SK-N-SH treated with all-trans-retinoic acid at 6 μM for 48 hours (cell line): ENCODE measurements around the gene LRRC8C.

Experiments
- ATAC-seq: fragments of 200-7000 bp; cut with Tn5 transposase; 3 replicates; pipeline ENCODE4 v1.9.1; 2020; ENCODE audit warnings: mild to moderate bottlenecking, moderate library complexity
- ARNTL ChIP-seq: fragments of 450-650 bp; formaldehyde crosslinking; IDR thresholded peaks from 2 replicates; pipeline ENCODE4 v1.5.0; 2020; ENCODE audit warnings: low read depth, mild to moderate bottlenecking, moderate library complexity, borderline replicate concordance
- BACH2 ChIP-seq: fragments of 250-450 bp; sonication (Bioruptor Pico); IDR thresholded peaks from 2 replicates; pipeline ENCODE4 v1.9.0; 2021; ENCODE audit warnings: mild to moderate bottlenecking, borderline replicate concordance
- CSDC2 ChIP-seq: fragments of 250-450 bp; sonication (Bioruptor Pico); IDR thresholded peaks from 2 replicates; pipeline ENCODE4 v1.5.0; 2020; ENCODE audit warnings: mild to moderate bottlenecking, moderate library complexity
- ESRRG ChIP-seq: fragments of 250-450 bp; sonication (Bioruptor Pico); IDR thresholded peaks from 2 replicates; pipeline ENCODE4 v1.6.1; 2021; ENCODE audit warnings: mild to moderate bottlenecking
- GLIS3 ChIP-seq: fragments of 250-450 bp; sonication (Bioruptor Pico); IDR thresholded peaks from 2 replicates; pipeline ENCODE4 v1.5.0; 2020; ENCODE audit warnings: mild to moderate bottlenecking, moderate library complexity
- OSR1 ChIP-seq: fragments of 250-450 bp; sonication (Bioruptor Pico); IDR thresholded peaks from 2 replicates; pipeline ENCODE4 v1.8.0; 2022; ENCODE audit warnings: moderate library complexity, mild to moderate bottlenecking, inconsistent platforms
- PATZ1 ChIP-seq: fragments of 250-450 bp; sonication (Bioruptor Pico); IDR thresholded peaks from 2 replicates; pipeline ENCODE4 v1.8.0; 2020; ENCODE audit warnings: mild to moderate bottlenecking, moderate library complexity, borderline replicate concordance
- PPARA ChIP-seq: fragments of 250-450 bp; sonication (Bioruptor Pico); IDR thresholded peaks from 2 replicates; pipeline ENCODE4 v1.5.0; 2020; ENCODE audit warnings: mild to moderate bottlenecking, borderline replicate concordance
- SNAI2 ChIP-seq: fragments of 250-450 bp; sonication (Bioruptor Pico); IDR thresholded peaks from 2 replicates; pipeline ENCODE4 v1.5.0; 2020; ENCODE audit warnings: mild to moderate bottlenecking, moderate library complexity
- TCF4 ChIP-seq: fragments of 250-450 bp; sonication (Bioruptor Pico); IDR thresholded peaks from 2 replicates; pipeline ENCODE4 v1.8.0; 2021; ENCODE audit warnings: mild to moderate bottlenecking, moderate library complexity, borderline replicate concordance
- TOX ChIP-seq: fragments of 250-450 bp; sonication (Bioruptor Pico); IDR thresholded peaks from 2 replicates; pipeline ENCODE4 v1.8.0; 2021; ENCODE audit warnings: mild to moderate bottlenecking, moderate library complexity, borderline replicate concordance
- ZC3H10 ChIP-seq: fragments of 250-450 bp; sonication (Bioruptor Pico); IDR thresholded peaks from 2 replicates; pipeline ENCODE4 v1.5.1; 2021; ENCODE audit warnings: mild to moderate bottlenecking, moderate library complexity
- ZFP3 ChIP-seq: fragments of 250-450 bp; sonication (Bioruptor Pico); IDR thresholded peaks from 2 replicates; pipeline ENCODE4 v1.5.0; 2020; ENCODE audit warnings: mild to moderate bottlenecking, moderate library complexity
- ZFP30 ChIP-seq: fragments of 450-650 bp; formaldehyde crosslinking; IDR thresholded peaks from 2 replicates; pipeline ENCODE4 v1.5.0; 2022; ENCODE audit warnings: mild to moderate bottlenecking, moderate library complexity
- ZNF565 ChIP-seq: fragments of 450-650 bp; formaldehyde crosslinking; conservative IDR thresholded peaks from 2 replicates; pipeline ENCODE4 v1.5.0; 2020; ENCODE audit warnings: low read depth, mild to moderate bottlenecking, moderate library complexity
- ZNF70 ChIP-seq: fragments of 450-650 bp; formaldehyde crosslinking; IDR thresholded peaks from 2 replicates; pipeline ENCODE4 v1.5.0; 2020; ENCODE audit warnings: mild to moderate bottlenecking, moderate library complexity
- ZNF8 ChIP-seq: fragments of 450-650 bp; formaldehyde crosslinking; IDR thresholded peaks from 2 replicates; pipeline ENCODE4 v1.5.0; 2020; ENCODE audit warnings: mild to moderate bottlenecking, moderate library complexity
- TF ChIP-seq, protein P1 (sequence below): fragments of 250-450 bp; sonication (Bioruptor Pico); IDR thresholded peaks from 2 replicates; pipeline ENCODE4 v1.5.0; 2020; ENCODE audit warnings: mild to moderate bottlenecking, moderate library complexity
- TF ChIP-seq, protein P2 (sequence below): fragments of 250-450 bp; sonication (Bioruptor Pico); IDR thresholded peaks from 2 replicates; pipeline ENCODE4 v1.8.0; 2021; ENCODE audit warnings: low read depth, mild to moderate bottlenecking, moderate library complexity, borderline replicate concordance
- TF ChIP-seq, protein P3 (sequence below): fragments of 250-450 bp; sonication (Bioruptor Pico); IDR thresholded peaks from 2 replicates; pipeline ENCODE4 v1.5.1; 2021; ENCODE audit warnings: mild to moderate bottlenecking, moderate library complexity

Gene LRRC8C

GRCh38 chr1:89761901-89762300 is 129.0 kb downstream of the LRRC8C start:
- TF ChIP-seq OSR1 (CRISPR knock-in tag): no peak
- no peak for TF ChIP-seq ESRRG (CRISPR knock-in tag)
- no peak for TF ChIP-seq ARNTL (CRISPR knock-in tag)
- TF ChIP-seq ZFP3 (CRISPR knock-in tag): no peak
- no peak for TF ChIP-seq ZNF70 (CRISPR knock-in tag)
- TF ChIP-seq ZFP30 (CRISPR knock-in tag): no peak
- TF ChIP-seq ZC3H10 (CRISPR knock-in tag): no peak
- TF ChIP-seq CSDC2 (CRISPR knock-in tag): no peak
- no peak for ATAC-seq

- ATAC-seq: peak; percentile 56
- TF ChIP-seq ZFP30 (CRISPR knock-in tag) (no peak), CSDC2 (CRISPR knock-in tag) (no peak), ZNF8 (CRISPR knock-in tag) (no peak), ESRRG (CRISPR knock-in tag) (no peak), BACH2 (CRISPR knock-in tag) (no peak), PPARA (CRISPR knock-in tag) (no peak), TOX (CRISPR knock-in tag) (no peak), TCF4 (no peak)
- TF ChIP-seq, protein P1, sequence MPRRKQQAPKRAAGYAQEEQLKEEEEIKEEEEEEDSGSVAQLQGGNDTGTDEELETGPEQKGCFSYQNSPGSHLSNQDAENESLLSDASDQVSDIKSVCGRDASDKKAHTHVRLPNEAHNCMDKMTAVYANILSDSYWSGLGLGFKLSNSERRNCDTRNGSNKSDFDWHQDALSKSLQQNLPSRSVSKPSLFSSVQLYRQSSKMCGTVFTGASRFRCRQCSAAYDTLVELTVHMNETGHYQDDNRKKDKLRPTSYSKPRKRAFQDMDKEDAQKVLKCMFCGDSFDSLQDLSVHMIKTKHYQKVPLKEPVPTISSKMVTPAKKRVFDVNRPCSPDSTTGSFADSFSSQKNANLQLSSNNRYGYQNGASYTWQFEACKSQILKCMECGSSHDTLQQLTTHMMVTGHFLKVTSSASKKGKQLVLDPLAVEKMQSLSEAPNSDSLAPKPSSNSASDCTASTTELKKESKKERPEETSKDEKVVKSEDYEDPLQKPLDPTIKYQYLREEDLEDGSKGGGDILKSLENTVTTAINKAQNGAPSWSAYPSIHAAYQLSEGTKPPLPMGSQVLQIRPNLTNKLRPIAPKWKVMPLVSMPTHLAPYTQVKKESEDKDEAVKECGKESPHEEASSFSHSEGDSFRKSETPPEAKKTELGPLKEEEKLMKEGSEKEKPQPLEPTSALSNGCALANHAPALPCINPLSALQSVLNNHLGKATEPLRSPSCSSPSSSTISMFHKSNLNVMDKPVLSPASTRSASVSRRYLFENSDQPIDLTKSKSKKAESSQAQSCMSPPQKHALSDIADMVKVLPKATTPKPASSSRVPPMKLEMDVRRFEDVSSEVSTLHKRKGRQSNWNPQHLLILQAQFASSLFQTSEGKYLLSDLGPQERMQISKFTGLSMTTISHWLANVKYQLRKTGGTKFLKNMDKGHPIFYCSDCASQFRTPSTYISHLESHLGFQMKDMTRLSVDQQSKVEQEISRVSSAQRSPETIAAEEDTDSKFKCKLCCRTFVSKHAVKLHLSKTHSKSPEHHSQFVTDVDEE (CRISPR knock-in tag): no peak
- TF ChIP-seq, protein P2, sequence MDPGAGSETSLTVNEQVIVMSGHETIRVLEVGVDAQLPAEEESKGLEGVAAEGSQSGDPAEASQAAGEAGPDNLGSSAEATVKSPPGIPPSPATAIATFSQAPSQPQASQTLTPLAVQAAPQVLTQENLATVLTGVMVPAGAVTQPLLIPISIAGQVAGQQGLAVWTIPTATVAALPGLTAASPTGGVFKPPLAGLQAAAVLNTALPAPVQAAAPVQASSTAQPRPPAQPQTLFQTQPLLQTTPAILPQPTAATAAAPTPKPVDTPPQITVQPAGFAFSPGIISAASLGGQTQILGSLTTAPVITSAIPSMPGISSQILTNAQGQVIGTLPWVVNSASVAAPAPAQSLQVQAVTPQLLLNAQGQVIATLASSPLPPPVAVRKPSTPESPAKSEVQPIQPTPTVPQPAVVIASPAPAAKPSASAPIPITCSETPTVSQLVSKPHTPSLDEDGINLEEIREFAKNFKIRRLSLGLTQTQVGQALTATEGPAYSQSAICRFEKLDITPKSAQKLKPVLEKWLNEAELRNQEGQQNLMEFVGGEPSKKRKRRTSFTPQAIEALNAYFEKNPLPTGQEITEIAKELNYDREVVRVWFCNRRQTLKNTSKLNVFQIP: no peak
- TF ChIP-seq, all 23 proteins: peak for 0
These were observed 129.5 kb downstream of the LRRC8C start for GRCh38 chr1:89762386-89762778.

GRCh38 chr1:89762779-89763648 is 130.1 kb downstream of the LRRC8C start:
- TF ChIP-seq ZNF565 (CRISPR knock-in tag) (no peak), GLIS3 (no peak), TCF4 (peak; percentile 12; the same call in 1 of the 2 replicates), SNAI2 (no peak)
- TF ChIP-seq, protein P1 (CRISPR knock-in tag): peak; percentile 21; the same call in 1 of the 2 replicates
- TF ChIP-seq, protein P3, sequence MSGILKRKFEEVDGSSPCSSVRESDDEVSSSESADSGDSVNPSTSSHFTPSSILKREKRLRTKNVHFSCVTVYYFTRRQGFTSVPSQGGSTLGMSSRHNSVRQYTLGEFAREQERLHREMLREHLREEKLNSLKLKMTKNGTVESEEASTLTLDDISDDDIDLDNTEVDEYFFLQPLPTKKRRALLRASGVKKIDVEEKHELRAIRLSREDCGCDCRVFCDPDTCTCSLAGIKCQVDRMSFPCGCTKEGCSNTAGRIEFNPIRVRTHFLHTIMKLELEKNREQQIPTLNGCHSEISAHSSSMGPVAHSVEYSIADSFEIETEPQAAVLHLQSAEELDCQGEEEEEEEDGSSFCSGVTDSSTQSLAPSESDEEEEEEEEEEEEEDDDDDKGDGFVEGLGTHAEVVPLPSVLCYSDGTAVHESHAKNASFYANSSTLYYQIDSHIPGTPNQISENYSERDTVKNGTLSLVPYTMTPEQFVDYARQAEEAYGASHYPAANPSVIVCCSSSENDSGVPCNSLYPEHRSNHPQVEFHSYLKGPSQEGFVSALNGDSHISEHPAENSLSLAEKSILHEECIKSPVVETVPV (CRISPR knock-in tag): no peak
- ATAC-seq: peak; percentile 100

DNA sequence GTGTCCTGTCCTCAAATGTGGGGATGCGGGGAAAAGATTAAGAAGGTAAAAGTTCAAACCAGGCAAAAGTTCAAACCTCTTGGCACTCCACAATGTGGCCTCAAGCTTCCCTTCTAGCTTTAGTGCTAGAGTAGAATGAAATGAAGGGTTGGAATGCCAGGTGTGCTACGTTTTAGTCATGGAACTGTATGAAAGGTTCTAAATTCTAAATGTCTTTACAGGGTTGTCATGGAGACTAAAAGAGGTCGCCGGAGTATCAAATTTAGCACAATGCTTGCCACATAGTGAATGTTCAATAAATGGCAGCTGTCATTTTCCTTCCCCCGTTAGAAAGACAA is 130.7 kb downstream of the LRRC8C start:
- no peak for ATAC-seq
- TF ChIP-seq OSR1 (CRISPR knock-in tag): no peak
- TF ChIP-seq, protein P3 (CRISPR knock-in tag): no peak
- no peak for TF ChIP-seq GLIS3
- TF ChIP-seq PATZ1 (CRISPR knock-in tag): no peak
- TF ChIP-seq, protein P1 (CRISPR knock-in tag): no peak
- no peak for TF ChIP-seq ESRRG (CRISPR knock-in tag)
- no peak for TF ChIP-seq TCF4
